ENCODE measurements around the gene BAAT.

Gene BAAT

GRCh38 chr9:101311758-101312420, 72.9 kb downstream of the BAAT start:
- no peak for DNase-seq

GRCh38 chr9:101311191-101311590, 73.6 kb downstream of the BAAT start:
- no peak for DNase-seq
